Colonic mucosa (tissue), 4 donors: Measurements from ENCODE around the gene BRIX1. TPM values are rescaled to one million over a fixed set of nuclear protein-coding genes. Genes with fewer than 3 reads are reported as not detected.

Source experiments
- DNase-seq: peaks from one replicate; pipeline ENCODE4 v3.0.0-alpha.2; 2020
- H3K27ac ChIP-seq: fragments of 200-600 bp; one replicate; pipeline ENCODE4 v1.8.0; 2021
- H3K27me3 ChIP-seq: fragments of 200-600 bp; one replicate; pipeline ENCODE4 v1.8.0; 2021
- H3K36me3 ChIP-seq: fragments of 200-600 bp; one replicate; pipeline ENCODE4 v1.8.0; 2021
- H3K4me1 ChIP-seq: fragments of 200-600 bp; one replicate; pipeline ENCODE4 v1.8.0; 2021; ENCODE audit warnings: mild to moderate bottlenecking
- H3K4me3 ChIP-seq: fragments of 200-600 bp; one replicate; pipeline ENCODE4 v1.8.0; 2021
- H3K9ac ChIP-seq, 2 donors: one replicate each; pipeline ENCODE4 v1.7.0; 2013; ENCODE audit warnings: control low read depth in 2 of 2, low read depth in 2 of 2, low read length in 2 of 2
- H3K9me3 ChIP-seq: fragments of 200-600 bp; one replicate; pipeline ENCODE4 v1.8.0; 2021
- intact Hi-C: fragments of 100-400 bp; cut with DNase I; formaldehyde crosslinking; loops from one replicate; pipeline ENCODE4 v1.14.1; 2022
- total RNA-seq, 2 donors: library from RNA; stranded (reverse); fragmentation: NEBNext Ultra II Directional in 1 of 2; extraction: Animal tissue kit (Norgen Biotek cat#: 25700) in 1 of 2; gene quantifications; one replicate each; pipeline ENCODE4 v1.2.1, GENCODE V29; 2021
- TF ChIP-seq, protein P1 (sequence below): fragments of 200-600 bp; IDR thresholded peaks from one replicate; pipeline ENCODE4 v1.8.0; 2022; ENCODE audit warnings: antibody characterized with exemption, mild to moderate bottlenecking
- donor health status: healthy.
- donor health status: DM: no; HTN: no; CAD: no.
- donor health status: DM: no; HTN: no; CAD: no.

The BRIX1 gene
- total RNA-seq, 2 donors from 2014 or later: 13.6 to 22.6 TPM

DNA sequence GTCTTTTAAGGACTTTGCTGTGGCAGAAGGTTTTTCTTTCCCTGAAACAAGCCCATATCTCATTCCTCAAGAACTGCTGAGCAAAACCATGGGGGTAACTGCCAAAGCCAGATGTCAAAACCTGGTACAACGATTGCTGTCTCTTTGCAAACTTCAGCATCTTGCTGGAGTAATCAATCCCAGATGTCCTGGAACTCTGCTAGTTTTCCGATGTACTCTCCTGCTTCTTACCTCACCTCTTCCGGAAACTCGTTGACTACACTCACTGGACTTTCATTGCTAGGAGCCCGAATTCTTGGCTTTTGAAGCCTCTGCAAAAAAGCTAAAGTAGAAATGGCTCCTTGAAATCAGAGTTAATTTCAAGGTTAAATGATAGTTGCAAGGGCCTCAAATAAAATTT is 23.5 kb upstream of the BRIX1 start:
- no peaks in the 10 kb centered on the region for H3K27me3 ChIP-seq
- intact Hi-C loops: no loop called here
- H3K9ac ChIP-seq: no peak overlapping the region
- H3K4me1 ChIP-seq: no peaks in the 10 kb centered on the region
- no peak for DNase-seq
- H3K9me3 ChIP-seq: no peaks in the 10 kb centered on the region
- TF ChIP-seq, protein P1, sequence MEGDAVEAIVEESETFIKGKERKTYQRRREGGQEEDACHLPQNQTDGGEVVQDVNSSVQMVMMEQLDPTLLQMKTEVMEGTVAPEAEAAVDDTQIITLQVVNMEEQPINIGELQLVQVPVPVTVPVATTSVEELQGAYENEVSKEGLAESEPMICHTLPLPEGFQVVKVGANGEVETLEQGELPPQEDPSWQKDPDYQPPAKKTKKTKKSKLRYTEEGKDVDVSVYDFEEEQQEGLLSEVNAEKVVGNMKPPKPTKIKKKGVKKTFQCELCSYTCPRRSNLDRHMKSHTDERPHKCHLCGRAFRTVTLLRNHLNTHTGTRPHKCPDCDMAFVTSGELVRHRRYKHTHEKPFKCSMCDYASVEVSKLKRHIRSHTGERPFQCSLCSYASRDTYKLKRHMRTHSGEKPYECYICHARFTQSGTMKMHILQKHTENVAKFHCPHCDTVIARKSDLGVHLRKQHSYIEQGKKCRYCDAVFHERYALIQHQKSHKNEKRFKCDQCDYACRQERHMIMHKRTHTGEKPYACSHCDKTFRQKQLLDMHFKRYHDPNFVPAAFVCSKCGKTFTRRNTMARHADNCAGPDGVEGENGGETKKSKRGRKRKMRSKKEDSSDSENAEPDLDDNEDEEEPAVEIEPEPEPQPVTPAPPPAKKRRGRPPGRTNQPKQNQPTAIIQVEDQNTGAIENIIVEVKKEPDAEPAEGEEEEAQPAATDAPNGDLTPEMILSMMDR: no peak
- no peak overlapping the region for H3K4me3 ChIP-seq
- H3K36me3 ChIP-seq: no peaks in the 10 kb centered on the region
- H3K27ac ChIP-seq: no peak overlapping the region

DNA sequence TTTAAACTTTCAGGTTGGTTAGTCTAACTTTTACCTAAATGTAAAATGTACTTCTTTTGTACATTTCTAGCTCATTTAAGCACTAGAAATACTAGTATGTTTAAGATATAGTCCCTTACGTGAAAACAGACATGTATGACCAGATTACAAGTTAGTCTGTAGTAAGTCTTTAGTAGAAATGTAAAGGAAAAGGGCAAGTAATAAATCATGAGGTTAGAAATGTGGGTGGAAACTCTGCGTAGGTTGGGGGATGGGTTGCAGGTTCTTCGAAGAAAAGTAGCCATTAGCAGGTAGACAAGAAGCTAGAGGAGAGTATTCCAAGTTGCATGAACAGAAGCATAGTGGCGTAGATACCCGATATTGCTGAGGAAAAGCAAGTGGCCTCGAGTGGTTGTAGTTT is 23.1 kb upstream of the BRIX1 start:
- no peak for DNase-seq
- H3K27ac ChIP-seq: no peak overlapping the region
- TF ChIP-seq, protein P1: no peak
- no peaks in the 10 kb centered on the region for H3K36me3 ChIP-seq
- no peaks in the 10 kb centered on the region for H3K9me3 ChIP-seq
- no peak overlapping the region for H3K4me3 ChIP-seq
- H3K27me3 ChIP-seq: no peaks in the 10 kb centered on the region
- no peak overlapping the region for H3K9ac ChIP-seq
- intact Hi-C loops: no loop called here
- no peaks in the 10 kb centered on the region for H3K4me1 ChIP-seq

DNA sequence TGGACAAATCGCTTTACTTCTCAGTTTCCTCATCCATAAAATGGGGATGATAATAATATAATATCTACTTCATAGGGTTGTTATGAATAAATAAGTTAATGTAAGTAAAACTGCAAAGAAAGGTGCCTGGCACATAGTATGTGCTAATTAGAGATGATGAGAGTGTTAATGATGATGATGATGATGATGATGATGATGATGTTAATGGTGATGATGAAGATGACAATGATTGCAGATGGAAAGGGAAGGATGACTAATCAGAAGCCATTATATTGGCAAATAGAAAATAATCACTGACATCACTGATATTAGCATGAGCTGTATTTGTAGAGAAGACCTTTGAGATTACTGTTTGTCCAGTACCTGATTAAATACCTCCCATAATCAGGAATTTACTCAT is 20.8 kb upstream of the BRIX1 start:
- H3K27ac ChIP-seq: no peak overlapping the region
- intact Hi-C loops: no loop called here

DNA sequence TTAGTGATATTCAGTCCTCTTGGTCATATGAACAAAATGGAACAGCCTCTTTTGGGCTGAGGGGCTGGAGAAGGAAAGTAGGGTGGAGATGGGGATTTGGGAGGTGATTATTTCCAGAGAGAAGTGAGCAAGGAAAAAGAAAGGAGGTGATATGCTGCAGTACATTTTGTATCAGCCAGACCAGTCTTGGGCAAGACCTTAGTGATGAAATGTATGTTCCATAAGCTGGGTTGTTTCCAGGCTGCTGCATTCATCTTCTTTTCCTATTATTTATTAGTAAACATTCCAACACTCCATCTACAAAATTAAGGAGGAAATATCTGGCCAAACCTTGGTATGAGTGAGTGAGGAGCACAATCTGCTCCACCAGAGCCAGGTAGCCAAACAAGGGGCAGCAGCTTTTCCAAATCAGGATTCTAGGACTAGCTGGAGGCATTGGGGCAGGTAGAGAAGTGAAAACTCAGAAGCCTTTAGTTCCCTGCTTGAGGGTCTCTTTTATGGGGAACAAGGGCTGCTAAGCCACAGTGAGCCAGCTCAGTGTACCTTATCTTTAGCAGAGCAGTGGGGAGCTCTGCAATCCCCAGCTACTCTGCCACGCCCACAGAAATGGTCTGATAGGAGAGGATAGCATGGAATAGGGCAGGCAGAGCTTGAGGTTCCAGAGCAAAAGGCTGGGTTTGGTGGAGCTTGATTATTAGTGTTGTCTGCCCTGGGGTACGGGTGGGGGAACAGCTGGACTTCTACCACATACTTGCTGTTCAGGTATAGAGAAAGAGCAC is 19.7 kb upstream of the BRIX1 start:
- Histone ChIP-seq H3K36me3 (no peaks in the 10 kb centered on the region), H3K27me3 (no peaks in the 10 kb centered on the region), H3K9ac (no peak overlapping the region), H3K9me3 (no peaks in the 10 kb centered on the region), H3K4me1 (no peaks in the 10 kb centered on the region), H3K4me3 (no peak overlapping the region), H3K27ac (no peak overlapping the region)
- no peak for DNase-seq
- intact Hi-C loops: no loop called here
- TF ChIP-seq, protein P1: no peak

More for the DNA sequence above, 20.8 kb upstream of the BRIX1 start:
- no peaks in the 10 kb centered on the region for H3K36me3 ChIP-seq
- DNase-seq: no peak
- H3K9me3 ChIP-seq: no peaks in the 10 kb centered on the region
- no peaks in the 10 kb centered on the region for H3K27me3 ChIP-seq
- H3K4me3 ChIP-seq: no peak overlapping the region
- no peaks in the 10 kb centered on the region for H3K4me1 ChIP-seq
- TF ChIP-seq, protein P1: no peak
- H3K9ac ChIP-seq: no peak overlapping the region

DNA sequence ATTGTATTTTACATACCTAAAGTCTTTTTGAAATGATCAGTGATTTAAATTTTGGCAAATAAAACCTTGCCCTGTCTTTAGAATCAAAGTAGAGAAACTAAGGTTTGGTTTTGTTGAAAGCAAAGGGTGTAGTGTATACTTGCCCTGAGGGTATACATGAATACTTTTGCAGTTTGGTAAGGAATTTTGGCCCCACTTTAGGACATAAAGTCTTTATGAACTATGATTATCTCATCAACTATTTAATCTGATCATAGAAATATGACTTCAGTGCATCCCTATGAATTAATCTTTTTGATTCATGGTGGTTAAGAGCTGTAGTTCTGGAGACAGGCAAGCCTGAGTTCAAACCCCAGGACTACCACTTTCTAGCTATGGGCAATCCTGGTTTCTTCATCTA is 17.9 kb upstream of the BRIX1 start:
- H3K27me3 ChIP-seq: no peaks in the 10 kb centered on the region
- intact Hi-C loops: loop anchor here (2.0 kb wide), 2 partner anchors 375 to 411 kb away; no protein-coding TSS in a partner anchor

More for the DNA sequence above, 17.9 kb upstream of the BRIX1 start:
- TF ChIP-seq, protein P1: no peak
- Histone ChIP-seq H3K9me3 (no peaks in the 10 kb centered on the region), H3K27ac (no peak overlapping the region), H3K4me3 (no peak overlapping the region), H3K9ac (no peak overlapping the region), H3K36me3 (no peaks in the 10 kb centered on the region), H3K4me1 (no peaks in the 10 kb centered on the region)
- DNase-seq: no peak
